GM18870 (cell line): ENCODE results near the gene RNF11.

Experiments
- ATAC-seq: cut with Tn5 transposase; IDR thresholded peaks from one replicate; pipeline ENCODE4 v1.9.1; 2021; ENCODE audit warnings: moderate library complexity; ENCODE audit not compliant: unreplicated experiment

Gene RNF11

GRCh38 chr1:51294566-51295184 is 58.6 kb downstream of the RNF11 start:
- no peak for ATAC-seq

GRCh38 chr1:51295926-51296325 is 59.9 kb downstream of the RNF11 start:
- ATAC-seq = no peak

DNA sequence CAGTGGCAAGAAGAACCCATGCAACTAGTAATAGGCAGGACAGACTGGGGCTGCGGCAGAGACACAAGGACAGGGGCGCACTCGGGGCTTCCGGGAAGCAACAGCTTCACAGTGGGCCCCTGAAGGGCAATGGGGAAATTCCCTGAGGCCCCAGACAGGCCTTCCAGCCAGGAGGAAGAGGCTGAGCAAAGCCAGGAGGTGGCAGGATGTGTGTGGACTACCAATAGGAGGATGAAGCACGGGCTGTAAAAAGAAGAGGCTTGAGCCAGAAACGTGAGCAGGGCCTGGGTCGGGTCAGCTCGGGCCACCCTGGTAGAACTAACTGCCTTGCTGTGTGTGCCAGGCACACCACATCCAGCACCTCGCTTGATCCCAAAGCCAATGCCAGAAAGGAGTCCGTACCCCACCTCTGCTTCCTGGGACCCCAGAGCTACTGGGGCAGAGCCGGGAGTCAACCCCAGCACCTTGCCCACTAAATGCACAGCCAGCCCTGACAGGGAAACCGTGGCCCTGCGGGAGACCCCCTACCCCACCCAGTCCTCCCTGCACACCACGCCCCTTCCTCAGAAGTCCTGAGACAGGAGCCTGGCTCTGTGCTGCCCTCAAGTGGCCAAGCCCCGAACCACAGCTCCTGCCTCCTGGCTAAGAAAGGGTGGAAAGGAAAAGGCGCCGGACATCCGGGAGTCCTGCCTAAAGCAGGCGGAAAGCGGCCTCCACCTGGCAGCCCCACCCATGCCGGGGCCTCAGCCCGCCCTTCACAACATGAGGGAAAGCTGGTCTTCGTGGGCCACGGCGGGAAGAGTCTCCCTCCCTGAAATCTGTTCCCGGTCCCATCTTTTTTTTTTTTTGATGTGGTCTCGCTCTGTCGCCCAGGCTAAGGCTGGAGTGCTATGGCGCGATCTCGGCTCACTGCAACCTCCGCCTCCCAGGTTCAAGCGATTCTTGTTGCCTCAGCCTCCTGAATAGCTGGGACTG is 60.6 kb downstream of the RNF11 start:
- ATAC-seq = no peak

DNA sequence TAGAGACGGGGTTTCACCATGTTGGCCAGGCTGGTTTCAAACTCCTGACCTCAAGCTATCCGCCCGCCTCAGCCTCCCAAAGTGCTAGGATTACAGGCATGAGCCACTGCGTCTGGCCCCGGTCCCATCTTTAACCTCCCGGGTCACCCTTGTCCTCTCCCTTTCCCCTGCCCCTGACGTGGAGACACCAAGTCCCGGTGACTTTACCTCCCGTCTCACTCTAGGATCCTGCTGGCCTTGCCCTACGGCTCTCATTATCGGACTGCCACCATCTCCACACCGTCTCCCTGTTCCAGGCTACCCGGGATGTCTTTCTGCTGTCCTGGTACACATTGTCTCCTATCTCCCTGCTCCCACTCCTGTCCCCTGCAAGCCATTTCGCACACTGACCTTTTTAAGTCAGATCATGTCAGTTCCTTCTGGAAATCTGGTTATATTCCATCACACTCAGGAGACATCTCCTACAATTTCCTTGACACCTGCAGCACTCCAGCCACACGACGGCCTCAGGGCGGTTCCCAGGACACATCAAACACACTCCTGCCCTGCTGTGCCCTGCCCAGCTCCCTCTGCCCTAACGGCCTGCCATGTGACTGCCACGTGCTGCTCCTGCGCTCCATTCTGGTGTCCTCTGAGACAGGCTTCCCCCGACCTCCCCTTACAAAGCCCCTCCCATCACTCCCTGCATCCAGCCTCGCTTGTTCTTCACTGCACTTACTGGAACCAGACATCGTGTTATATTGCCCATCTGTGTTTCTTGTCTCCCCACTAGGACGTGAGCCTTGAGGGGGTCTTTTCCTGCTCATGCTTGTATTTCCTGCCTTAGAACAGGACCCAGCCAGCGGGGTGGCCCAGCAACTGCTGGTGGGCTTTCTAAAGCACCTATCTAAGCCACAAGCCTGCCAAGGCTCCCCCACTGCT is 61.6 kb downstream of the RNF11 start:
- ATAC-seq = no peak

- no peak for ATAC-seq
These were observed 62.2 kb downstream of the RNF11 start for GRCh38 chr1:51298322-51298705.

DNA sequence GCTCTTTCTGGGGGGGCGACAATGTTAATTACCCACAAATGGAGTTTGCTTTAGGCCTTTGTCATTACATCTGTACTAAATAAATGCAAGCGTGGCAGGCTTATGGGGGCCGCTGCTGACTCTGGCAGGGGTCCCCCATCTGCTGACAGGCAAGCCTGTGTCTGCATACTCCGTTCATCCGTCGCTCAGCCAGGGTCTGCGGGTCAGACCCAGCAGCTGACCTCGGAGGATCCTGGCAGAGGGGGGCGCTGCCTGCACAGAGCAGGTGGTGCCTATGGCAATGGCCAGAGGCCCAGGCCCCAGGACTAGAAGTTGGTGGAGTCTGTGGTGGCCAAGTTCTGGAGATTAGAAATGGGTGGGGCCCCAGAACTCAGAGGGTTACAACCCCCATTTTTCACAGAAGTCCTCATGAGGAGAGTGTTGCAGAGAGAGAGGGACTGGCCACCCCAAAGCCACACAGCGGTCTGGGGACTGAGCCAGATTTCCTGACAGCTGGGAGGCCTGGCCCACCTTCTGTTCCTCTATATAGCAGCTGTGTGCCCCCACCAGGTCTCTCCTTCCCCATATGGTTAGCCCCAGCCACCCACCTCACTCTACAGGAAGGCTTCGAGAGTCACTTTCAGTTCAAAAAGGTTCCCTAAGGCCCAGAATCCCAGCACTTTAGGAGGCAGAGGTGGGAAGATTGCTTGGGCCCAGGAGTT is 63.3 kb downstream of the RNF11 start:
- ATAC-seq = no peak

DNA sequence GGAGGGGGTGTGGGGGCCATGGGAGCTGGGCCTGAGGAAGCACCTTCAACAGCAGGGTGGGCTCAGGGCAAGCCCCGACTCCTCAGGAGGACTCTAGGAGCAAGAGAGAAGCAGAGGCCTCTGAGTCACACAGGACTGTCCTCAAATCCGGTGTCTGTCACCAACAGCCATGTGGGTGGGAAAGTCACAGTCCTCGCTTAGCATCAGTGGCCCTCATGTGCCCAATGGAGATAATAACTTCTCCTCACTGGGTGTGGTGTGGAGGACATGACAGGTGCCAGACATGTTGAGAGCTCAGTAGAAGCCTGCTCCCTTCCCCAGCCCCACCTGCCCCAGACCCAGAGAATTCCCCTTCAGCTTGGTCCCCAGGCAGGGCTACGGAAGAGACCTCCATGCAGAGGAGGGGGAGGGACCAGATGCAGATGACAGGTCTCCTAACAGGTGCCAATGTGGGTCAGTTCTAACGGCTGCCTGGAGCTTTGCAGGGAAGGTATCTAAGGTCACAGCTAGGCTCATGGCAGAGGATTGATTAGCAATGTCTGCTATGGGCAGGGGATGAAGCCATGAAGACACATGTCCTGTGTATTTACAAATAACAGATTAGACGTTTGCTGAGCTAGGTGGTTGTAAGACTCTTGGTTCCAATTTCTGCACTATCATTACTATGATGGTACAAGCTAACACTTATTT is 64.1 kb downstream of the RNF11 start:
- ATAC-seq = no peak

DNA sequence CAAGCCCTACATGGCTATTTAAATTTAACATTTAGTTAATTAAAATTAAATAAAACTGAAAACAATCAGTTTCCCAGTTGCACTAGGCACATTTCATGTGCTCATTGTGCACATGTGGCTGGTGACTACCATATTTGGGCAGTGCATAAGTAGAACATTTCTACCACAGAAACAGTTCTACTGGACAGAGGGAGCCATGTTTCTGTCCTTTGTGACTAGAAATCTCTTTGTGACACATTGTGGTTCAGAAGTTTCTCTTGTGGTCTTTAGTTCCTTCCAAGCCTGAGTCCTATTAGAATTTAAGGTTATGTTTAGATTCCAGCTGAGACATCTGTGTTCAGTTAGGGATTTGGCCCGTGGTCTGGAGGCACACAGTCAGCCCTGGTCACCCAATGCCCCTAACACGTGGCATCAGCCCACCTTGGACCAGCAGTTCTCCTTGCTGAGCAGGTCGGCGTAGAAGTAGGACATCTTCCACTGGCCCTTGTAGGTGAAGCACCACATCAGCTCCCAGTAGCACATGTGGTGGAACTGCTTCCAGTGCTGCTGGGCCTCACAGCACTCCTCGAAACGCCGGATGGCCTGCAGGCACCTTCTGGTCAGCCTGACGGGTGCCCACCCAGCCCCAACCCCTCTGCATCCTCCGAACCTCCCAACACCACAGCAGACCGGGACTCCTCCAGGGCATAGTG is 65.2 kb downstream of the RNF11 start:
- ATAC-seq = no peak

- ATAC-seq = no peak
These were observed 65.7 kb downstream of the RNF11 start for GRCh38 chr1:51301844-51302162.

DNA sequence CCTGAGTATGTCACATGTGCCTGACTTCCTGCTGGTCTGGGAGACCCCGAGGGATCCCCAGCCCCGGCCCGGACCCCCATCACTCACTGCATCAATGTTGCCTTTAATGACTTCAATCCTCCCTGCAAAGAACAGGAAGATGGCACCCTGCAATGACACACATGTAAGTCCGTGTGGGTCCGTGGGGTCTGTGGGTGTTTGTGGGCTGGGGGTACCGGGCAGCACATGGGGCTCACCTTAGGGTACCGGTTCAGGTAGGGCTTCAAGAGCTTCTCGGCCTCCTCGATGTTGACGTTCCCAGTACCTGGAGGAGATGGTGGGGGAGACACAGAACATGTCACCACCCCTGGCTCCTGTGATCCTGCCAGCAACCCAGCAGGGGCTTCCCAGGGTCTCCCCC is 66.2 kb downstream of the RNF11 start:
- no peak for ATAC-seq

GRCh38 chr1:51302746-51303145 is 66.7 kb downstream of the RNF11 start:
- no peak for ATAC-seq

DNA sequence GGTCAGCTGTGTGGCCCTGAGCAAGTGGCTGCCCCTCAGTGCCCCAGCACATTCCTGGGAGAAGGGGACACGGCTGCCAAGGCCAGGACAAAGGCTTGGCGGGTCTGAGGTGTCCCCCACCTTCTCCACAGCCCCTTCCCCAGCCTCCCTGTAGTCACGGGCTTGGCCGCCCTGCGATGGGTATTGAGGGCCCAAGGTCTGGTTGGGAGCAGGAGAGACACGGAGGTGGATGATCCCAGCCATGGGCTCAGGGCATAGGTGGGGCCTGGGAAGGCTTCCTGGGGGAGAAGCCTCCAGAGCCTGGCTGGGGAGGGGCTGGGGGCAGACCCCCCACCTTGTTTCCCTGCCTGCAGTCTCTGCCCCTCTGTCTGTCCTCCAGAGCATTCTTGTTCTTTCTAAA is 67.2 kb downstream of the RNF11 start:
- no peak for ATAC-seq

DNA sequence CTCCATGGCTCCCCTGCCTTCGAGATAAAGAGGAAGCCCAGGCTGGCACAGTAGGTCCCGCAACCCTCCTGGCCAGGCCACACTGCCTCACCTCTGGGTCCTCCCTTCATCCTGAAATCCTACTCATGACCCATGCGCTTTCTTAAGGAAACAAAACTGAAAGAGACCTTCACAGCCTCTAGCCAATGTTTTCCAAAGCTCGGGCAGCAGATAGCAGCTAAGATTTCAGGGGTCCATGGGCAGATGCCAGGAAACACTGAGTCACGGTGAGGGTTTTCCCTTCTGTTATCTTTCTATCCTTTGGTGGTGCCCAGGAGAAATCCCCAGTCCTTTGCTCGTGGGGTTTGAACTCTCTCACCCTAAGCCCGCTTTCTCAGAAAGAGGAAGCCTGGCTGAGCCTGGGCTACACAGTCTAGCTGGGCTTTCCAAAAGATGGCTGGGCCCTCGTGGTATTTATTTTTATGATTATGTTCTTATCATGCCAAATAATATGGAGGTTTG is 67.7 kb downstream of the RNF11 start:
- ATAC-seq = no peak

DNA sequence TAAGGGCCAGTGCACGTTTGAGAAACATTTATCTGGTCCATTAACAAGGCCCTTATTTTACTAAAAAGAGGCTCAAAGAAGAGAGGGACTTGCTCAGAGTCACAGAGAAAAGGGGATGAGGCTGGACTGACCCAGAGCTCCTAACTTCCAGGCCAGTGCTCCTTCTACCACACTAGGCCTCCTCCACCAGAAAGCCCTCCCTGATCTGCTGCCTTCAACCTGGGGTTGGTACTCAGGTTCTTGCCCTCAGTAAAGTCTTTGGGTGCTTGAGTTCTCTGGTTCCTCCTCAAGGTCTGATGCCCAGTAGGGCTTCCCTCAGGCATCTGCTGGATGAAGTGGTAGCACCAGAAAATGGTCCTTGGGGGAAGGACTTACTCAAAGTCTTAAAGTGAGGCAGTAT is 68.3 kb downstream of the RNF11 start:
- ATAC-seq = no peak

GRCh38 chr1:51305371-51305823 is 69.3 kb downstream of the RNF11 start:
- ATAC-seq = no peak

DNA sequence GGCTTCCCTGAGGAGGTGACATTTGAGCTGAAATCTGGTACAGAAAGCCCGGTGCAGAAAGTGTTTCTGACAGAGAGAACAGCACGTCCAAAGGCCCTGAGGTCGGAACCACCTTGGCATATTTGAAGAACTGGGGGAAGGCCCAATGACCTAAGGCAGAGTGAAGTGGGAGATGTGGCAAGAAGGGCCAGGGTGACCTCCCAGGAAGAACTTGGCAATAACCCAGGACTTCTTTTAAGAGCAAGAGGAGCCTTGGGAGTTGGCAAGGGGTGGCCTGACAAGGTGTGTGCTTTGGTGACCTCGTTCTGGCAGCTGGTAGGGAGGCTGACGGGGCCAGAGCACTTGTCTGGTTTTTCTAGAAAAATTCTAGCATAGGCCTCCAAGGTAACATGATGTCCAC is 70.9 kb downstream of the RNF11 start:
- no peak for ATAC-seq

DNA sequence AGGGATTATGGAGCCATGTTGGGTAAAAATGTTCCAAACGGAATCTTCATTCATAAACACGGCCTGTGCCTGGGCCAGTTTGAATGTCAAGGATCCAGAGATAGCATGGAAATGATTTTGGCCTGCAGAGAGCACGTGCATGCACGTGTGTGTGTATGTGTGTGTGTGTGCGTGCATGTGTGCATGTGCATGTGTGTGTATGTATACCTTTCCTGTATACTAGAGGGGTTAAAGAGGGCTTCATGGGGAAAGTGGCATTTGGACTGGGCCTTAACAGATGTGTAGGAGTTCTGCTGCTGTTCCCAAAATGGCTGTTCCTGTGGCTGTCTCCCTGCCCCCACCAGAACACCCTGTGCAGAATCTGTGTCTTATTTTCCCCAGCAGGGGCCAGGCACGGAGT is 72.6 kb downstream of the RNF11 start:
- ATAC-seq = no peak

DNA sequence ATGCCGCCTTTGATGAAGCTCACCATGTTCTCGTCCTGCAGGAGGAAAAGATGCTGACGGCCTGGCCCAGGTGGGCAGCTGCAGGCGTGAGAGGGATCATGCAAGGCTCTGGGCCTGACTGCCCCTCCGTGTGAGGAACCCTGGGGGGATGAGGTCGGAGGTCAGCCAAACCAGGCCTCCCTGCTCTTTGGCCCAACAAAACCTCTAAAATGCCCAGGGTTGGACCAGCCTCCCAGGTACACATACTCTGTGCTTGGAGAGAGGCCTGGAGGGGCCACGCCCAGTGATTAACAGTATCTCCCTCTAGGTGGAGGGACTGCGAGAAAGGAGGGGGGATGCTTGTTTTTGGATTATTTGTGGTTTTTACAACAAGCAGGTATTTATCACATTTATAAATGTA is 73.2 kb downstream of the RNF11 start:
- no peak for ATAC-seq

GRCh38 chr1:51310871-51311613 is 75.0 kb downstream of the RNF11 start:
- no peak for ATAC-seq
